ENCODE data around the gene DPH1. TPM values are rescaled to one million over a fixed set of nuclear protein-coding genes. Genes with fewer than 3 reads are reported as not detected.

Gene DPH1
- total RNA-seq, 1 donor from 2014 or later: 57.3 TPM

- TF ChIP-seq CTCF (IDR thresholded peaks at IDR 0.05): no peak
- DNase-seq (ENCODE audit: extremely low spot score, unreplicated experiment): no peak
- no peak overlapping the region for H3K27ac Mint-ChIP-seq (ENCODE audit: unreplicated experiment)
- peaks cover 24% of the 10 kb centered on the region for H3K4me1 Mint-ChIP-seq (ENCODE audit: unreplicated experiment)
- H3K27me3 Mint-ChIP-seq (ENCODE audit: unreplicated experiment): peaks cover 4% of the 10 kb centered on the region
- peaks cover 10% of the 10 kb centered on the region for H3K36me3 Mint-ChIP-seq (ENCODE audit: unreplicated experiment)
- H3K4me3 Mint-ChIP-seq (ENCODE audit: unreplicated experiment): no peak overlapping the region
- no peaks in the 10 kb centered on the region for H3K9me3 Mint-ChIP-seq (ENCODE audit: unreplicated experiment)
Measured at GRCh38 chr17:2047590-2047989, 17.6 kb downstream of the DPH1 start.

GRCh38 chr17:2048805-2049204, 18.9 kb downstream of the DPH1 start:
- H3K27me3 Mint-ChIP-seq (ENCODE audit: unreplicated experiment): peaks cover 4% of the 10 kb centered on the region
- H3K4me3 Mint-ChIP-seq (ENCODE audit: unreplicated experiment): peak overlapping the region; percentile 78
- no peak for DNase-seq (ENCODE audit: extremely low spot score, unreplicated experiment)
- no peak for TF ChIP-seq CTCF (IDR thresholded peaks at IDR 0.05)
- H3K36me3 Mint-ChIP-seq (ENCODE audit: unreplicated experiment): peaks cover 3% of the 10 kb centered on the region
- H3K9me3 Mint-ChIP-seq (ENCODE audit: unreplicated experiment): no peaks in the 10 kb centered on the region
- peak overlapping the region; percentile 79 for H3K27ac Mint-ChIP-seq (ENCODE audit: unreplicated experiment)
- peaks cover 19% of the 10 kb centered on the region for H3K4me1 Mint-ChIP-seq (ENCODE audit: unreplicated experiment)

- TF ChIP-seq CTCF (IDR thresholded peaks at IDR 0.05): no peak
- DNase-seq (ENCODE audit: extremely low spot score, unreplicated experiment): peak; percentile 96
- H3K27me3 Mint-ChIP-seq (ENCODE audit: unreplicated experiment): peaks cover 4% of the 10 kb centered on the region
- H3K36me3 Mint-ChIP-seq (ENCODE audit: unreplicated experiment): peaks cover 2% of the 10 kb centered on the region
- peak overlapping the region; percentile 78 for H3K4me3 Mint-ChIP-seq (ENCODE audit: unreplicated experiment)
- no peaks in the 10 kb centered on the region for H3K9me3 Mint-ChIP-seq (ENCODE audit: unreplicated experiment)
- peak overlapping the region; percentile 79 for H3K27ac Mint-ChIP-seq (ENCODE audit: unreplicated experiment)
- H3K4me1 Mint-ChIP-seq (ENCODE audit: unreplicated experiment): peaks cover 24% of the 10 kb centered on the region
Measured at GRCh38 chr17:2049333-2050299, 19.7 kb downstream of the DPH1 start.

GRCh38 chr17:2050300-2051060, 20.5 kb downstream of the DPH1 start:
- Mint-ChIP-seq H3K27ac (ENCODE audit: unreplicated experiment) (no peak overlapping the region), H3K4me1 (ENCODE audit: unreplicated experiment) (peaks cover 25% of the 10 kb centered on the region), H3K36me3 (ENCODE audit: unreplicated experiment) (no peaks in the 10 kb centered on the region), H3K9me3 (ENCODE audit: unreplicated experiment) (no peaks in the 10 kb centered on the region), H3K4me3 (ENCODE audit: unreplicated experiment) (no peak overlapping the region), H3K27me3 (ENCODE audit: unreplicated experiment) (peaks cover 4% of the 10 kb centered on the region)
- DNase-seq (ENCODE audit: extremely low spot score, unreplicated experiment): peak; percentile 86
- no peak for TF ChIP-seq CTCF (IDR thresholded peaks at IDR 0.05)
